Measurements from ENCODE around the gene GRIN1.

DNA sequence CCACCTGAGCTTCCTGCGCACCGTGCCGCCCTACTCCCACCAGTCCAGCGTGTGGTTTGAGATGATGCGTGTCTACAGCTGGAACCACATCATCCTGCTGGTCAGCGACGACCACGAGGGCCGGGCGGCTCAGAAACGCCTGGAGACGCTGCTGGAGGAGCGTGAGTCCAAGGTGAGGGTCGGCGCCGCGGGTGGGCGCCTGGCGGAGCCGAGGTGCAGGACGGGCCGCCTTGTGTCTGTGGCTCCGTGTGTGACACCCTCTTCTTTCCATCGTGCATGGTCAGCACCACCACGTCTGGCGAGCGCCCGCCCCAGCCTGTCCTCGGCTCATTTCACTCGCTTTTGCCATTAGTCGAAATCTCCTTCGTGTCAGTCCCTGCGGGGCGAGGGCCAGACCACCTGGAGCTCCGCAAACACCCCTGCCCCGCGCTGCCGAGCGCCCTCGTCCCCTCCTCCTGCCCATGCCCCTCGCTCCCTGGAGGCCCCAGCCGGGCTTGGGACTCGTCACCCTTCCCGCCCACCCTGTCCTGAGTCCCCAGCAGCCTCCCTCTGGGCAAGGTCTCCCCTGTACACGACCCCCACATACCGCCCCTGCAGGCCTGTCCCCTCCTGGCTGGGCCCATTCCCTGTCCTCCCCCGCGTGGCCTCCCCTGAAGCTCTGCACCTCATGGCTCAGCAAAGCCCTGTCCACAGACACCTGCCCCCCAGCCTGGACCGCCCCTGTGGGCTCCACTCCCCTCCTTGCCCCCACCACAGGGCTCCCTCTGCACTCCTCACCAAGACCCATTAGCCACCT is 7.0 kb downstream of the GRIN1 start:
- TF ChIP-seq POLR2A (IDR thresholded peaks at IDR 0.05; ENCODE audit: low read depth, low read length) (no peak), CTCF (IDR thresholded peaks at IDR 0.05; ENCODE audit: extremely low read depth in 1 of 2, insufficient read depth in 1 of 2, low read depth in 1 of 2, low read length in 2 of 2) (no peak)
